Kidney epithelial cell (primary cell): Measurements from ENCODE around the gene ZFC3H1. TPM values are rescaled to one million over a fixed set of nuclear protein-coding genes. Genes with fewer than 3 reads are reported as not detected.

Experiments
- DNase-seq: peaks from one replicate; pipeline ENCODE4 v3.0.0-alpha.2; 2010; ENCODE audit warnings: low read depth
- H3K27me3 ChIP-seq: 2 replicates; pipeline ENCODE4 v1.6.0; 2011; ENCODE audit warnings: low read length; ENCODE audit not compliant: control insufficient read depth, insufficient read depth
- H3K36me3 ChIP-seq: 2 replicates; pipeline ENCODE4 v1.5.1; 2011; ENCODE audit warnings: low read length; ENCODE audit not compliant: control insufficient read depth, insufficient read depth
- H3K4me3 ChIP-seq: 2 replicates; pipeline ENCODE4 v1.5.1; 2011; ENCODE audit warnings: low read depth, mild to moderate bottlenecking, control low read depth, low read length
- total RNA-seq: library from RNA; depleted of rRNA; stranded (reverse); fragments of >200 nt; gene quantifications from 2 replicates; pipeline ENCODE4 v1.2.3, GENCODE V29; 2015
- TF ChIP-seq, protein P1 (sequence below): IDR thresholded peaks from 2 replicates; pipeline ENCODE4 v1.5.1; 2011; ENCODE audit warnings: mild to moderate bottlenecking, moderate library complexity, low read length, control low read depth, inconsistent platforms; ENCODE audit not compliant: insufficient read depth, poor library complexity, severe bottlenecking

Gene ZFC3H1
- total RNA-seq, 1 donor from 2014 or later = 25.2 TPM

- Histone ChIP-seq H3K27me3 (no peaks in the 10 kb centered on the region), H3K4me3 (no peak overlapping the region), H3K36me3 (peaks cover 1% of the 10 kb centered on the region)
- no peak for DNase-seq
- TF ChIP-seq, protein P1, sequence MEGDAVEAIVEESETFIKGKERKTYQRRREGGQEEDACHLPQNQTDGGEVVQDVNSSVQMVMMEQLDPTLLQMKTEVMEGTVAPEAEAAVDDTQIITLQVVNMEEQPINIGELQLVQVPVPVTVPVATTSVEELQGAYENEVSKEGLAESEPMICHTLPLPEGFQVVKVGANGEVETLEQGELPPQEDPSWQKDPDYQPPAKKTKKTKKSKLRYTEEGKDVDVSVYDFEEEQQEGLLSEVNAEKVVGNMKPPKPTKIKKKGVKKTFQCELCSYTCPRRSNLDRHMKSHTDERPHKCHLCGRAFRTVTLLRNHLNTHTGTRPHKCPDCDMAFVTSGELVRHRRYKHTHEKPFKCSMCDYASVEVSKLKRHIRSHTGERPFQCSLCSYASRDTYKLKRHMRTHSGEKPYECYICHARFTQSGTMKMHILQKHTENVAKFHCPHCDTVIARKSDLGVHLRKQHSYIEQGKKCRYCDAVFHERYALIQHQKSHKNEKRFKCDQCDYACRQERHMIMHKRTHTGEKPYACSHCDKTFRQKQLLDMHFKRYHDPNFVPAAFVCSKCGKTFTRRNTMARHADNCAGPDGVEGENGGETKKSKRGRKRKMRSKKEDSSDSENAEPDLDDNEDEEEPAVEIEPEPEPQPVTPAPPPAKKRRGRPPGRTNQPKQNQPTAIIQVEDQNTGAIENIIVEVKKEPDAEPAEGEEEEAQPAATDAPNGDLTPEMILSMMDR = no peak
Measured at GRCh38 chr12:71621938-71622337, 41.7 kb downstream of the ZFC3H1 start.

GRCh38 chr12:71610031-71610795 is 53.4 kb downstream of the ZFC3H1 start:
- no peaks in the 10 kb centered on the region for H3K36me3 ChIP-seq

GRCh38 chr12:71607494-71608330 is 55.9 kb downstream of the ZFC3H1 start:
- TF ChIP-seq, protein P1 = no peak
- H3K27me3 ChIP-seq = no peaks in the 10 kb centered on the region
- no peak for DNase-seq
- no peaks in the 10 kb centered on the region for H3K36me3 ChIP-seq
- no peak overlapping the region for H3K4me3 ChIP-seq

More at GRCh38 chr12:71610031-71610795, 53.4 kb downstream of the ZFC3H1 start:
- no peak for DNase-seq
- Histone ChIP-seq H3K4me3 (no peak overlapping the region), H3K27me3 (no peaks in the 10 kb centered on the region)
- TF ChIP-seq, protein P1 = no peak

- TF ChIP-seq, protein P1 = no peak
- DNase-seq = no peak
Measured at GRCh38 chr12:71605039-71605438, 58.6 kb downstream of the ZFC3H1 start.

DNA sequence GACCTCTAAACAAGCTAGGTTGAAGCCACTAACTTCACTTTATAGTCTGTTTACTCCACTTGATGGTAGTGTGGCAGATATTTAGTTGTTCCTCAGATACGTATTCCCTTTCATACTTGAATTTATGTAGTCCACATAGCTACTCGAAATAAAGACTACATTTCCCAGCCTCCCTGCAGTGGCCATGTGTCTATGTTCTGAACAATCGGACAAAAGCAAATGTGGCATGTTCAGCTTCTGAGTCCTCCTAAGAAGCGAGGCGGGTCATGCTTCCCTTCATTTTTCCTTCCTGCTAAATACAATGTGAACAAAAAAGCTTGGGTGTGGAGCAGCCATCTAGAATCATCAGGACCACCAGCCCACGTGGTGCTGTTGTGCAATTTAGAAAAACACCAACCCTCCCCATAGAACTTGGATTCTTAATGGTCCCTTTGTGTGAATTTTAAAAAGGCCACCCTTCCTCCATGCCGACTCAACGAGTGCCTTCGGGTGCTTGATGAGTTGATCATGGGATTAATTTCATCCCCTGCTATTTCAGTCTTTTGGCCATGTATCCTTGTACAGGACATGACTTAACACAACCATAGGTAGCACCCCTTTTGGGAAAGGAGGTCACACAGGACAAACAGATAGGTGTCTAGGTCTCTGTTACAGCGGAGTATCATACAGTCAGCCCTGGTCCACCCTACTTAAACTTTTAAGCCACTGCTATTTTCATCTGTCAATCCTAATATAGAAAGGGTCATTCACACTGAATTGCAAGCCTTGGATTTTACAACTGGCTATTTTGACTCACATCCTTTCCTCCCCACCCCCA is 60.7 kb downstream of the ZFC3H1 start:
- Histone ChIP-seq H3K36me3 (no peaks in the 10 kb centered on the region), H3K4me3 (no peak overlapping the region), H3K27me3 (no peaks in the 10 kb centered on the region)
- no peak for DNase-seq
- TF ChIP-seq, protein P1 = no peak

More at GRCh38 chr12:71605039-71605438, 58.6 kb downstream of the ZFC3H1 start:
- Histone ChIP-seq H3K4me3 (no peak overlapping the region), H3K36me3 (no peaks in the 10 kb centered on the region), H3K27me3 (no peaks in the 10 kb centered on the region)
